Activated CD4-positive, alpha-beta T cell treated with anti-CD3 and anti-CD28 coated beads for 48 hours (primary cell): Measurements from ENCODE around the gene FTSJ1.

Source experiments
- DNase-seq: peaks from one replicate; pipeline ENCODE4 v3.0.0-alpha.2; 2020

Gene FTSJ1

DNA sequence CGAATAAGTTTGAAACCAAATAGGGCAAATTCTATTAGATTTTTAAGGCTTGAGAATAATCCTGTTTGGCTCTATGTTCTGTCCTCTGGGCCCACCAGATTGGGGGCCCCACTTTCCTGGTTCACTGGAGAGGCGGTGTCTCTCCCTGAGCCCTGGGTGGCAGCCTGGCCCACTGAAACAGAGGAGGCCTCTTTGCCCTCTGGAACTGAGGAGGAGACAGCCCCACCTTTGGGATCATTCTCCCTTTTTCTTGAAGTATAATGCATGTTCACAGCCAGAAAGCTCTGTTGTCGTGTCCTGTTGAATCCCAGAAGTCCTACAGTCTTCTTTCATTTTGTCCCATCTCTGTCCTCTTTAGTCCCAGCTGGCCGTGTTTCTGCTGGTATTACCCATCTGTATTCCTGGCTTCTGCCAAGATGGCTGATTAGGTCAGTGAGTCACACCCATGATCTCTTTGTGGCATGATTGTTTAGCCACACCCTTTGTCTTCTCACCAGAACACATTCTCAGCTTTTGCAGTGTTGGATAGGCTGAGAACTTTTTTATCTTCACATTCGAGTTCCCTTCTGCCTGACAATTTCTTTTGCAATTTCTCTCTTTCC lies 55.5 kb downstream of the FTSJ1 start:
- DNase-seq = peak; percentile 7

- no peak for DNase-seq
These were observed 56.2 kb downstream of the FTSJ1 start for GRCh38 chrX:48532161-48532560.

GRCh38 chrX:48533165-48533564 lies 57.2 kb downstream of the FTSJ1 start:
- no peak for DNase-seq
